SK-N-SH treated with all-trans-retinoic acid at 6 μM for 48 hours (cell line): ENCODE data around the gene SMTN.

Experiments
- BACH2 ChIP-seq: fragments of 250-450 bp; sonication (Bioruptor Pico); IDR thresholded peaks from 2 replicates; pipeline ENCODE4 v1.9.0; 2021; ENCODE audit warnings: mild to moderate bottlenecking, borderline replicate concordance
- CREB5 ChIP-seq: fragments of 250-450 bp; sonication (Bioruptor Pico); IDR thresholded peaks from 2 replicates; pipeline ENCODE4 v1.5.1; 2020; ENCODE audit warnings: low read depth, mild to moderate bottlenecking, moderate library complexity
- CSDC2 ChIP-seq: fragments of 250-450 bp; sonication (Bioruptor Pico); IDR thresholded peaks from 2 replicates; pipeline ENCODE4 v1.5.0; 2020; ENCODE audit warnings: mild to moderate bottlenecking, moderate library complexity
- OSR1 ChIP-seq: fragments of 250-450 bp; sonication (Bioruptor Pico); IDR thresholded peaks from 2 replicates; pipeline ENCODE4 v1.8.0; 2022; ENCODE audit warnings: moderate library complexity, mild to moderate bottlenecking, inconsistent platforms
- PATZ1 ChIP-seq: fragments of 250-450 bp; sonication (Bioruptor Pico); IDR thresholded peaks from 2 replicates; pipeline ENCODE4 v1.8.0; 2020; ENCODE audit warnings: mild to moderate bottlenecking, moderate library complexity, borderline replicate concordance
- POU6F1 ChIP-seq: fragments of 250-450 bp; sonication (Bioruptor Pico); IDR thresholded peaks from 2 replicates; pipeline ENCODE4 v1.8.0; 2021; ENCODE audit warnings: low read depth, mild to moderate bottlenecking, moderate library complexity, borderline replicate concordance
- TOX ChIP-seq: fragments of 250-450 bp; sonication (Bioruptor Pico); IDR thresholded peaks from 2 replicates; pipeline ENCODE4 v1.8.0; 2021; ENCODE audit warnings: mild to moderate bottlenecking, moderate library complexity, borderline replicate concordance
- ZC3H10 ChIP-seq: fragments of 250-450 bp; sonication (Bioruptor Pico); IDR thresholded peaks from 2 replicates; pipeline ENCODE4 v1.5.1; 2021; ENCODE audit warnings: mild to moderate bottlenecking, moderate library complexity
- ZFP30 ChIP-seq: fragments of 450-650 bp; formaldehyde crosslinking; IDR thresholded peaks from 2 replicates; pipeline ENCODE4 v1.5.0; 2022; ENCODE audit warnings: mild to moderate bottlenecking, moderate library complexity

- no peak for TF ChIP-seq PATZ1
- TF ChIP-seq BACH2, result no peak
- no peak for TF ChIP-seq OSR1
- no peak for TF ChIP-seq ZC3H10 (CRISPR knock-in tag)
- no peak for TF ChIP-seq TOX (CRISPR knock-in tag)
- no peak for TF ChIP-seq POU6F1
- TF ChIP-seq CSDC2 (CRISPR knock-in tag), result no peak
- TF ChIP-seq ZFP30 (CRISPR knock-in tag), result no peak
- TF ChIP-seq CREB5 (CRISPR knock-in tag), result no peak
Observed at GRCh38 chr22:31121403-31121802, 40.3 kb downstream of the SMTN start.
